Left ventricle myocardium inferior (tissue), 1 donor: ENCODE results near the gene EPHB1. TPM values are rescaled to one million over a fixed set of nuclear protein-coding genes. Genes with fewer than 3 reads are reported as not detected.

Source experiments
- DNase-seq: peaks from one replicate; pipeline ENCODE4 v3.0.0-alpha.2; 2020
- H3K27ac ChIP-seq: fragments of 200-600 bp; replicated peaks from 2 replicates; pipeline ENCODE4 v1.8.0; 2021
- H3K27me3 ChIP-seq: fragments of 200-600 bp; 2 replicates; pipeline ENCODE4 v1.8.0; 2021; ENCODE audit warnings: low read depth
- H3K36me3 ChIP-seq: fragments of 200-600 bp; 2 replicates; pipeline ENCODE4 v1.8.0; 2021
- H3K4me1 ChIP-seq: fragments of 200-600 bp; 2 replicates; pipeline ENCODE4 v1.8.0; 2021
- H3K4me3 ChIP-seq: fragments of 200-600 bp; 2 replicates; pipeline ENCODE4 v1.8.0; 2021; ENCODE audit warnings: mild to moderate bottlenecking, moderate library complexity
- H3K9me3 ChIP-seq: fragments of 200-600 bp; replicated peaks from 2 replicates; pipeline ENCODE4 v1.8.0; 2021
- intact Hi-C: fragments of 100-400 bp; cut with micrococcal nuclease; formaldehyde crosslinking; loops from one replicate; pipeline ENCODE4 v1.11.0; 2022
- total RNA-seq: library from RNA; stranded (reverse); fragmentation: NEBNext Ultra II Directional; extraction: Animal tissue kit (Norgen Biotek cat#: 25700); gene quantifications from one replicate; pipeline ENCODE4 v1.2.1, GENCODE V29; 2021
- TF ChIP-seq, protein P1 (sequence below): fragments of 200-600 bp; IDR thresholded peaks from 2 replicates; pipeline ENCODE4 v1.8.0; 2021; ENCODE audit warnings: antibody characterized with exemption, mild to moderate bottlenecking, borderline replicate concordance
- donor health status: DM: no; HTN: yes; CAD: no; lungs with severe emphysema.

The EPHB1 gene
- total RNA-seq, 1 donor from 2014 or later: 1.3 TPM

DNA sequence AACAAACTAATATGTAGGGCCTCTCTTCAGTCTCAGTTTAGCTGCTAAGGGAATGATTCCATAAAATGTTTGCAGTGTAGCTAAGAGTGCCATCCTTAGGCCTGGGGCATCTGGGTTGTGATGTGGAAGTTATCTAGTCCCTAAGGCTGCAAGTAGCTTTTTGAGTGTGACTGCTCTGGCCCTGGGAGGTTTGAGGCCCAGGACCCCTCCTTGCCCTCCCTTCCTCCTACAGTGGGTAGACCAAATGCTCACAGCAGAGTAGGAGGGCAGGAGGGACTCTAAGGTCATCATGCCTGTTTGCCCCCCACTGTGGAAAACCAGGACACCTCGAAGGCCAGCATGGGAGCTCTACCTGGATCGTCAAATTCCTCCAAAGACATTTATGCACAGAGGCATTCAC, 115.0 kb downstream of the EPHB1 start:
- Histone ChIP-seq H3K27me3 (no peaks in the 10 kb centered on the region), H3K9me3 (no peaks in the 10 kb centered on the region), H3K4me1 (peaks cover 5% of the 10 kb centered on the region), H3K27ac (no peak overlapping the region), H3K36me3 (no peaks in the 10 kb centered on the region), H3K4me3 (no peak overlapping the region)
- intact Hi-C loops: no loop called here
- DNase-seq: no peak
- TF ChIP-seq, protein P1, sequence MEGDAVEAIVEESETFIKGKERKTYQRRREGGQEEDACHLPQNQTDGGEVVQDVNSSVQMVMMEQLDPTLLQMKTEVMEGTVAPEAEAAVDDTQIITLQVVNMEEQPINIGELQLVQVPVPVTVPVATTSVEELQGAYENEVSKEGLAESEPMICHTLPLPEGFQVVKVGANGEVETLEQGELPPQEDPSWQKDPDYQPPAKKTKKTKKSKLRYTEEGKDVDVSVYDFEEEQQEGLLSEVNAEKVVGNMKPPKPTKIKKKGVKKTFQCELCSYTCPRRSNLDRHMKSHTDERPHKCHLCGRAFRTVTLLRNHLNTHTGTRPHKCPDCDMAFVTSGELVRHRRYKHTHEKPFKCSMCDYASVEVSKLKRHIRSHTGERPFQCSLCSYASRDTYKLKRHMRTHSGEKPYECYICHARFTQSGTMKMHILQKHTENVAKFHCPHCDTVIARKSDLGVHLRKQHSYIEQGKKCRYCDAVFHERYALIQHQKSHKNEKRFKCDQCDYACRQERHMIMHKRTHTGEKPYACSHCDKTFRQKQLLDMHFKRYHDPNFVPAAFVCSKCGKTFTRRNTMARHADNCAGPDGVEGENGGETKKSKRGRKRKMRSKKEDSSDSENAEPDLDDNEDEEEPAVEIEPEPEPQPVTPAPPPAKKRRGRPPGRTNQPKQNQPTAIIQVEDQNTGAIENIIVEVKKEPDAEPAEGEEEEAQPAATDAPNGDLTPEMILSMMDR: no peak

DNA sequence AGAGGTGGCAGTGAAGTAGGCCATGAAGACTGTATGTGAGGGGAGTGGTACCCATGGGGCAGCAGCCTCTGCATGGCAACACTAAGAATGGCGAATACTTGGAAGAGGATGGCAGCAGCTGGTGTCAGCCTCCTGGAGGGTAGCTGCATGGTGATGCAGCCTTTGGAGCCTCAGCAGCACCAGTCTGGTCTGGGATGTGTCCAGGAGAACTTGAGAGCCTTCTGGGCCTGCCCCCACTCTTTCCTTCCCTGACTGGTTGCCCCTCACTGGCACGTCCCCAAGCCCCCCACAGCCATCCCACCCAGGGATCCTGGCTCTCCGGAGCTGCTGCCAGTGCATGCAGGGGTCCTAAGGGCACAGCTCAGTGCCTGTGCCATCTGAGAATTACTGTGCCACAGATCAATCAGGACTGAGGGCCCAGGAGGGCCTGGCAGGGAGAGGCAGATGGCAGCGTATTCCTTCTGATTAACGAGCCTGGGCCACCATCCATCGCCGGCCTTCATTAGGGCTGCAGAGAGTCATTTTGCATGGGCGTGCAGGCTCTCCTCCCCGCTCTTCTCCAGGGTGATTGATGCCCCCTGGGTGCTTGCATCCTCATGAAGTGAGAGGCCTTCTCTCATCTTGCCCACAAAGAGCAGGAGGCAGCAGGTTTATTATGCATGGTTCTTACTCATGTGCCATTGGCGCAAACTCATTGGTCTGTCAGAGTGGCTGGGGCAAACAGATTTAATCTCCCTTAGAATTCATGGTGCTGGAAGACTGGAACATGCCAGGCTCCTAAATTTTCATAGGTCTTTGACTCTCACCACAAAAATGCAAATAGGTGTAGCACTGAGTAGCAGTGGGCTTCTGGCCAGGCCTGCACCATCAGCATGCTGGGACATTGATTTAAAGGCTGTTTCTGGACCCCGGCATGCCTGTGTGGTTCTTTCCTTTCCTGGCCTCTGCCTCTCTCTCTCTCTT, 116.8 kb downstream of the EPHB1 start:
- no peaks in the 10 kb centered on the region for H3K27me3 ChIP-seq
- H3K27ac ChIP-seq: no peak overlapping the region
- no peaks in the 10 kb centered on the region for H3K36me3 ChIP-seq
- no peaks in the 10 kb centered on the region for H3K9me3 ChIP-seq
- DNase-seq: no peak
- TF ChIP-seq, protein P1: no peak
- H3K4me1 ChIP-seq: no peaks in the 10 kb centered on the region
- H3K4me3 ChIP-seq: no peak overlapping the region
- intact Hi-C loops: no loop called here

DNA sequence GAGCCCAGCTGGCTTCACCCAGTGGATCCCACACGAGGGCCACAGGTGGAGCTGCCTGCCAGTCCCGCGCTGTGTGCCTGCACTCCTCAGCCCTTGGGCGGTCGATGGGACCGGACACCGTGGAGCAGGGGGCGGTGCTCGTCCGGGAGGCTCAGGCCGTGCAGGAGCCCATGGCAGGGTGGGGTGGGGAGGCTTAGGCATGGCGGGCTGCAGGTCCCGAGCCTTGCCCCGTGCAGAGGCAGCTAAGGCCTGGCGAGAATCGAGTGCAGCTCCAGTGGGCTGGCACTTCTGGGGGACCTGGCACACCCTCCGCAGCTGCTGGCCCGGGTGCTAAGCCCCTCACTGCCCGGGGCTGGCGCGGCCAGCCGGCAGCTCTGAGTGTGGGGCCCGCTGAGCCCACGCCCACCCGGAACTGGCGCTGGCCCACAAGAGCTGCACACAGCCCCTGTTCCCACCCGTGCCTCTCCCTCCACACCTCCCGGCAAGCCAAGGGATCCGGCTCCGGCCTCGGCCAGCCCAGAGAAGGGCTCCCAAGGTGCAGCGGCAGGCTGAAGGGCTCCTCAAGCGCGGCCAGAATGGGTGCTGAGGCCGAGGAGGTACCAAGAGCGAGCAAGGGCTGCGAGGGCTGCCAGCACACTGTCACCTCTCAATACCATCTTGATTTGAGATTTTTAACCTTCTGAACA, 121.4 kb downstream of the EPHB1 start:
- intact Hi-C loops: no loop called here
- Histone ChIP-seq H3K9me3 (no peaks in the 10 kb centered on the region), H3K4me3 (no peak overlapping the region), H3K36me3 (no peaks in the 10 kb centered on the region), H3K27me3 (no peaks in the 10 kb centered on the region), H3K4me1 (no peaks in the 10 kb centered on the region), H3K27ac (no peak overlapping the region)
- TF ChIP-seq, protein P1: no peak
- DNase-seq: no peak

DNA sequence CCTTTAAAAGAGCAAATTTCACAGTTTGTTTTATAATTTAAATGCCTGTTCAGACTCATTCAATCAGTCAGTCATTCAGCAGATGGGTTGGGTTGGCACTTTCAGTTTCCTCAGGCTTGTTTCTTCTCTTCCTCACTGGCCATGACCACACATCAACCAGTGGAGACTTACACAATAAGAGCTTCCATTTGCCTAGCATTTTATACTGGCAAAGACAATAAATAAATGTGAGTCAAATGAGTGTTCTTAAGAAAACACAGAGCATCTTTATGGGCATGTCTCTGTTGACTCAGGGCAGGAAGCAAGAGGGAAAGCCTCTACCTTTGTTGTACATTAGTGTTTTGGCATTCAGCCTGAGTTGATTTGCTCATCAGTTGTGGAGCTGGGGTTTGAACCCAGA, 122.6 kb downstream of the EPHB1 start:
- no peaks in the 10 kb centered on the region for H3K36me3 ChIP-seq
- H3K4me1 ChIP-seq: no peaks in the 10 kb centered on the region
- H3K9me3 ChIP-seq: no peaks in the 10 kb centered on the region
- TF ChIP-seq, protein P1: no peak
- H3K27ac ChIP-seq: no peak overlapping the region
- no peak overlapping the region for H3K4me3 ChIP-seq
- no peak for DNase-seq
- H3K27me3 ChIP-seq: no peaks in the 10 kb centered on the region
- intact Hi-C loops: no loop called here

DNA sequence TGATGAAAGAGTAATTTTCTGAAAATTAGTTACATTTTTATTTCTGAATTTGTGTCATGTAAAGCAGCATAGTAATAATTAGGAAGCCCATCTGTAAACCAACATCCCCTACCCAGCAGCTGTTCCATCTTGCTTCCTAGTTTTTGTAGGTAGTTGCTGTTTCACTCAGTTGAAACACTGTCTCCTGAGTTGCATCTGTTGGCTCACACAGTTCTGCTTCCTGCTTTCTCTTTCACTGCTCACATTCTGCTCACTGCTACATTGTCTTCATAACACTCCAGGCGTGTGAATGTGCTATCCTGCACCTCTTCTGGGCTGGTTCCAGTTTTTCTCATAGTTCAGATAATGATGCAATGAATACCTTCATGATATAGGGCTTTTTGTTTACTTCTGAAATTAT, 123.4 kb downstream of the EPHB1 start:
- no peak for DNase-seq
- Histone ChIP-seq H3K4me3 (no peak overlapping the region), H3K27ac (no peak overlapping the region), H3K27me3 (no peaks in the 10 kb centered on the region), H3K36me3 (no peaks in the 10 kb centered on the region), H3K9me3 (no peaks in the 10 kb centered on the region), H3K4me1 (no peaks in the 10 kb centered on the region)
- TF ChIP-seq, protein P1: no peak
- intact Hi-C loops: no loop called here
